ENCODE measurements around the gene WWP2.
"Not testable (repeated sequence)": the region's sequence is repeated elsewhere in the genome, so short reads cannot be mapped to it uniquely, and the experiment has no call there.

Gene WWP2

DNA sequence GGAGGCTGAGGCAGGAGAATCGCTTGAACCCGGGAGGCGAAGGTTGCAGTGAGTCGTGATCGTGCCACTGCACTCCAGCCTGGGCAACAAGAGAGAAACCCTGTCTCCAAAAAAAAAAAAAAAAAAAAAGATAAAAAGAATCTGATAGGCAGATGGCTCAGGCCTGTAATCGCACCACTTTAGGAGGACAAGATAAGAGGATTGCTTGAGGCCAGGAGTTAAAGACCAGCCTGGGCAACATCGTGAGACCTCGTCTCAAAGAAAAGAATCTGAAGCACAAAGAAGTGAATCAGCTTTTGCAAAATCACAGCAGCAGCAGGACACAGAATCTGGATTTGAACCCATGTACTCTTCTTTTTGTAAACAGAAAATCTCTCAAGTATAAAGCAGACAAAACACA lies 15.0 kb upstream of the WWP2 start:
- DNase-seq (ENCODE audit: low read depth, low spot score) = no peak
- Histone ChIP-seq H3K4me1 (ENCODE audit: control insufficient read depth, insufficient read depth, low read length) (no peaks in the 10 kb centered on the region), H3K9me3 (ENCODE audit: control insufficient read depth, insufficient read depth, low read length) (no peaks in the 10 kb centered on the region), H3K27me3 (ENCODE audit: control insufficient read depth, insufficient read depth, low read length) (no peaks in the 10 kb centered on the region), H3K36me3 (ENCODE audit: control insufficient read depth, insufficient read depth, low read length) (peaks cover 51% of the 10 kb centered on the region), H3K4me3 (ENCODE audit: low read length) (no peak overlapping the region), H3K27ac (ENCODE audit: low read length) (no peak overlapping the region)
- WGBS (ENCODE audit: insufficient coverage, insufficient read length) = no CpG with 5 or more reads among the region's 8 CpGs

DNA sequence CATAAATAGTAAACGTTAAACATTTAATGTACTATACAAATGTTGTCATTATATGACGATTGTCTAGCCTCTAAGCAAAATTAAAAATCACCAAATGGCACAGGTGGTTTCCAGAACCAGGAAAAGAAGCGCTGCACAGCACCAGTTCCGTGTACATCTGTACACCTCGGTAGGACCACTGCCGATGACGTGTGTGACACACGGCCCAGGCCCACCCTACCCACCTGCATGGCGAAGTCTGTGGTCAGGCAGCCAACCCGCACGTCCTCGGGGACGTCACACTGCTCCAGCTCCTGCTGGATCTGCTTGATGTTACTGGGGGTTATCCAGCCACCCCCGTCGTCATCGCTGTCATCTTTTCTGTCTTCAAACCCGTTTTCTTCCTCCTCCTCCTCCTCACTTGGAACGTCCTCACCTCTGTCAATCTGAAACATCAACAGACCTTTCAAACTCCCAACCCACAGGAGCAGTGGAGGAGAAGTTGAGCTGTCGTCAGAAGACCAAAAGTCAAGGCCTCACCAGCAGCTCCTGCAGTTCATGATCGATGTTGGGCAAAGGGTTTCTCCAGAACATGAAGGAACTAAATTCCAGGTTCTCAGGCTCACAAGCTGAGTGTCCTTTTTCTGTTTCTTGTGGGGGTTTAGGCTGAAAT lies 13.3 kb upstream of the WWP2 start:
- Histone ChIP-seq H3K9me3 (ENCODE audit: control insufficient read depth, insufficient read depth, low read length) (no peaks in the 10 kb centered on the region), H3K4me3 (ENCODE audit: low read length) (no peak overlapping the region), H3K27me3 (ENCODE audit: control insufficient read depth, insufficient read depth, low read length) (no peaks in the 10 kb centered on the region), H3K36me3 (ENCODE audit: control insufficient read depth, insufficient read depth, low read length) (peaks cover 38% of the 10 kb centered on the region), H3K4me1 (ENCODE audit: control insufficient read depth, insufficient read depth, low read length) (no peaks in the 10 kb centered on the region), H3K27ac (ENCODE audit: low read length) (no peak overlapping the region)
- WGBS (ENCODE audit: insufficient coverage, insufficient read length) = no CpG with 5 or more reads among the region's 20 CpGs
- no peak for DNase-seq (ENCODE audit: low read depth, low spot score)

DNA sequence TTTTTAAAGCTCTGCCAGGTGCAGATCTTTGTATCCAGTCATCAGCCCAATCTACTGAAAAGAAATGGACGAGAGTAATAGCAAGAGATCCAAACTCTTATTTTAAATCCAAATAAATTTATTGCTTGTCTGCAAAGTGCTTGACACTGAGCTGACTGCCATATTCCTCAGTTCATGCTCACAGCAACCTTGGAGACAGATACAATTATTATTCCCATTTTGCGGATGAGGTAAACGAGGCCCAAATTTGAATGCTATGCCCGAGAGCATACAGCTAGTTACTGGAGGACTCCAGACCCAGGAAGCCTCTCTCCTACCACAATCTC lies 8.0 kb upstream of the WWP2 start:
- Histone ChIP-seq H3K36me3 (ENCODE audit: control insufficient read depth, insufficient read depth, low read length) (peaks cover 6% of the 10 kb centered on the region; the same call in 1 of the 2 replicates), H3K4me3 (ENCODE audit: low read length) (peak overlapping the region; percentile 87), H3K4me1 (ENCODE audit: control insufficient read depth, insufficient read depth, low read length) (no peaks in the 10 kb centered on the region), H3K27me3 (ENCODE audit: control insufficient read depth, insufficient read depth, low read length) (no peaks in the 10 kb centered on the region), H3K27ac (ENCODE audit: low read length) (no peak overlapping the region), H3K9me3 (ENCODE audit: control insufficient read depth, insufficient read depth, low read length) (no peaks in the 10 kb centered on the region)
- DNase-seq (ENCODE audit: low read depth, low spot score) = no peak
- no CpG with 5 or more reads among the region's 4 CpGs for WGBS (ENCODE audit: insufficient coverage, insufficient read length)

DNA sequence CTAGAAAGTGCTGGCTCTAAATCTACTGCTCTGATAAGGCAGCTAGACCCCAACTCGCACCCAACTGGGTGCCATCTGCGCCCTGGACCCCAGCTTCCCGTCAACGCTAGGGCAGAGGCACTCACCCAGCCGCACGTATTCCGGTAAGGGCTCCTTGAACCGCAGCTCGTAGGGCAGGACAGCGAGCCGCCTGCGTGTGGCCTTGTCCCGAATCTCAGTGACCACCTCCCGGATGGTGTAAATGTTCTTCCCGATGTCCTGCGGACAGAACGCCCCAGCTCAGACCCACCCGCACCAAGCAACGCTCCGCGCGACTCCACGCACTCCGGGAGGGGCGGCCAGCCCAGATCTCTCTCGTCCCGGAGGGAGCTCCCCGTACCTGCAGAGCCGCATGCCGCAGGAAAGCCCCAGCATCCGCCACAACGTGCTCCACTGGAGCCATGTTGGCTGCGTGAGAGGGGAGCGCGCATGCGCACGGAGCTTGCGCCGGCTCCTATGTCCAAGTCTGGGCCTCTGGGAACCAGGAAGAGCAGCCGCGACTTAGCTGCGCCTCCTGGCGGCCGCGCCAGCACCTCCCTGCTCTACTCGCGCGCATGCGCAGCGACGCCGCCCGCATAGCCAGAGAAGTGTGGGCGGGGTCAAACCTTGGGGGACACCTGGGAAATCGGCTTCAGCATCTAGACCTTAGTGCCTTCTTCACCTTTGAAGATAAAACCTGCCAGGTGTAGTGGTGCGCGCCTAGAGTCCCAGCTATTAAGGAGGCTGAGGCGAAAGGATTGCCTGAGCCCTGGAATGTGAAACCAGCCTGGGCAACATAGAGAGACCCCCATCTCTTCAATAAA lies 7.4 kb upstream of the WWP2 start, which contains the start of gene NOB1:
Gene NOB1 (minus strand): TSS at position 458 of the 842 bp plus-strand sequence. CDS start 16 bp downstream, at position 442.
- Histone ChIP-seq H3K27ac (ENCODE audit: low read length) (no peak within 1 kb of the TSS), H3K36me3 (ENCODE audit: control insufficient read depth, insufficient read depth, low read length) (0 out of 2 replicates have a peak, but pooled peaks cover 3% of the 10 kb centered on the region), H3K27me3 (ENCODE audit: control insufficient read depth, insufficient read depth, low read length) (no peaks in the 10 kb centered on the region), H3K4me1 (ENCODE audit: control insufficient read depth, insufficient read depth, low read length) (no peaks in the 10 kb centered on the region), H3K9me3 (ENCODE audit: control insufficient read depth, insufficient read depth, low read length) (no peaks in the 10 kb centered on the region), H3K4me3 (ENCODE audit: low read length) (peak within 1 kb of the TSS; percentile 87)
- peak; percentile 99 for DNase-seq (ENCODE audit: low read depth, low spot score)
- no CpG with 5 or more reads among the region's 58 CpGs for WGBS (ENCODE audit: insufficient coverage, insufficient read length)

- Histone ChIP-seq H3K27me3 (ENCODE audit: control insufficient read depth, insufficient read depth, low read length) (no peaks in the 10 kb centered on the region), H3K36me3 (ENCODE audit: control insufficient read depth, insufficient read depth, low read length) (no peaks in the 10 kb centered on the region), H3K27ac (ENCODE audit: low read length) (no peak overlapping the region), H3K9me3 (ENCODE audit: control insufficient read depth, insufficient read depth, low read length) (no peaks in the 10 kb centered on the region), H3K4me3 (ENCODE audit: low read length) (no peak overlapping the region), H3K4me1 (ENCODE audit: control insufficient read depth, insufficient read depth, low read length) (no peaks in the 10 kb centered on the region)
- no peak for DNase-seq (ENCODE audit: low read depth, low spot score)
- WGBS (ENCODE audit: insufficient coverage, insufficient read length) = no CpG with 5 or more reads among the region's 10 CpGs
Measured at GRCh38 chr16:69756705-69757104, 5.4 kb upstream of the WWP2 start.

GRCh38 chr16:69757375-69757774 lies 4.8 kb upstream of the WWP2 start:
- H3K4me3 ChIP-seq (ENCODE audit: low read length); H3K4me1 ChIP-seq (ENCODE audit: control insufficient read depth, insufficient read depth, low read length); H3K27me3 ChIP-seq (ENCODE audit: control insufficient read depth, insufficient read depth, low read length); H3K9me3 ChIP-seq (ENCODE audit: control insufficient read depth, insufficient read depth, low read length); DNase-seq (ENCODE audit: low read depth, low spot score); H3K27ac ChIP-seq (ENCODE audit: low read length); H3K36me3 ChIP-seq (ENCODE audit: control insufficient read depth, insufficient read depth, low read length): not testable (repeated sequence)
- no CpG with 5 or more reads among the region's 13 CpGs for WGBS (ENCODE audit: insufficient coverage, insufficient read length)

DNA sequence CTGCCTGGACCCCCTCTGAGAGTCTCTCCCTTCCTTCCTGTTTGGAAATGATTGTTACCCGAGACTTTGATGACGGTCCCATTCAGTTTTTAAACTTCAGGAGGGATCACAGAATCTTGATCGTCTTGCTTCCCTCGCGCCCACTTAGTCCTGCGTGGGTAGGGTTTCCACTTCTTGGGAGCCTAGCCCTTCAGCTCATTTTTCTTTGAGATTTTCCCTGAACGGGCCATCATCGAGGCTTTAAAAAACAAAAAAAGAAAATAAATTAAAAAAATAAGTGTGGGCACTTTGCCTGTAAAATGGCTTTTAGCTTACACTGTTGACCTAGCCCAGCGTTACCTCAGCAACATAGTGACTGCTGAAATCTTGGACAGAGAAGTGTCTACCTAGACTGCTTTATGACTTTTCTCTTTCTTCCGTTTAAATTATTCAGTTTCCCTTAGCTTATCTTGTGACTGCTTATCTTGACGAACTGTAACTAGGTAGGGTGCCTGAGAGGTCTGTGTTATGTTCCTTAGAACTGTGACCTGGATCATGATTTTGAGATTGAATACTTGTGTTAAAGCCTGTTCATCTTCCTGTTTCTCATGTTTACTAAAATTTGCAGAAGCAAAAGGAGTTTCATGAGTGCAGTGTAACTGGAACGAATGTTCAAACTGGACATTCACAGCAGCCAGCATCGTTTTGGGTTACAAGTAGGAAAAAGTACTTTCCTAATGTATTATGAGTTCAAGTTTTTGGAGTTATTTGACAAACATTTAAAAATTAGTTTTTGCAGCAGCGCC lies 874 bp downstream of the WWP2 start:
- no peaks in the 10 kb centered on the region for H3K27me3 ChIP-seq (ENCODE audit: control insufficient read depth, insufficient read depth, low read length)
- H3K9me3 ChIP-seq (ENCODE audit: control insufficient read depth, insufficient read depth, low read length) = no peaks in the 10 kb centered on the region
- DNase-seq (ENCODE audit: low read depth, low spot score) = no peak
- WGBS (ENCODE audit: insufficient coverage, insufficient read length) = no CpG with 5 or more reads among the region's 14 CpGs
- H3K36me3 ChIP-seq (ENCODE audit: control insufficient read depth, insufficient read depth, low read length) = no peaks in the 10 kb centered on the region
- no peak overlapping the region for H3K27ac ChIP-seq (ENCODE audit: low read length)
- peak overlapping the region; percentile 94 for H3K4me3 ChIP-seq (ENCODE audit: low read length)
- no peaks in the 10 kb centered on the region for H3K4me1 ChIP-seq (ENCODE audit: control insufficient read depth, insufficient read depth, low read length)

- no peak overlapping the region for H3K27ac ChIP-seq (ENCODE audit: low read length)
- no peaks in the 10 kb centered on the region for H3K36me3 ChIP-seq (ENCODE audit: control insufficient read depth, insufficient read depth, low read length)
- H3K27me3 ChIP-seq (ENCODE audit: control insufficient read depth, insufficient read depth, low read length) = no peaks in the 10 kb centered on the region
- no peak for DNase-seq (ENCODE audit: low read depth, low spot score)
- H3K4me3 ChIP-seq (ENCODE audit: low read length) = no peak overlapping the region
- no peaks in the 10 kb centered on the region for H3K4me1 ChIP-seq (ENCODE audit: control insufficient read depth, insufficient read depth, low read length)
- no CpG with 5 or more reads among the region's 5 CpGs for WGBS (ENCODE audit: insufficient coverage, insufficient read length)
- H3K9me3 ChIP-seq (ENCODE audit: control insufficient read depth, insufficient read depth, low read length) = no peaks in the 10 kb centered on the region
Measured at GRCh38 chr16:69763599-69763942, 1.4 kb downstream of the WWP2 start.

- Histone ChIP-seq H3K4me1 (ENCODE audit: control insufficient read depth, insufficient read depth, low read length) (no peaks in the 10 kb centered on the region), H3K36me3 (ENCODE audit: control insufficient read depth, insufficient read depth, low read length) (no peaks in the 10 kb centered on the region), H3K9me3 (ENCODE audit: control insufficient read depth, insufficient read depth, low read length) (no peaks in the 10 kb centered on the region), H3K4me3 (ENCODE audit: low read length) (no peak overlapping the region), H3K27ac (ENCODE audit: low read length) (no peak overlapping the region), H3K27me3 (ENCODE audit: control insufficient read depth, insufficient read depth, low read length) (no peaks in the 10 kb centered on the region)
- DNase-seq (ENCODE audit: low read depth, low spot score) = no peak
- no CpG with 5 or more reads among the region's 5 CpGs for WGBS (ENCODE audit: insufficient coverage, insufficient read length)
Measured at GRCh38 chr16:69767459-69768229, 5.5 kb downstream of the WWP2 start.

GRCh38 chr16:69768666-69769065 lies 6.5 kb downstream of the WWP2 start:
- Histone ChIP-seq H3K4me1 (ENCODE audit: control insufficient read depth, insufficient read depth, low read length) (no peaks in the 10 kb centered on the region), H3K27ac (ENCODE audit: low read length) (no peak overlapping the region)

More at GRCh38 chr16:69768666-69769065, 6.5 kb downstream of the WWP2 start:
- no CpG with 5 or more reads among the region's 6 CpGs for WGBS (ENCODE audit: insufficient coverage, insufficient read length)
- Histone ChIP-seq H3K4me3 (ENCODE audit: low read length) (no peak overlapping the region), H3K36me3 (ENCODE audit: control insufficient read depth, insufficient read depth, low read length) (no peaks in the 10 kb centered on the region), H3K9me3 (ENCODE audit: control insufficient read depth, insufficient read depth, low read length) (no peaks in the 10 kb centered on the region), H3K27me3 (ENCODE audit: control insufficient read depth, insufficient read depth, low read length) (no peaks in the 10 kb centered on the region)
- DNase-seq (ENCODE audit: low read depth, low spot score) = no peak
